WTC11 (cell line): ENCODE measurements around the gene ABCC2. TPM values are rescaled to one million over a fixed set of nuclear protein-coding genes. Genes with fewer than 3 reads are reported as not detected.
A peak's percentile ranks its signal among the peaks of the same experiment; 100 is the strongest.

Source experiments
- ATAC-seq: fragments of 200-7000 bp; cut with Tn5 transposase; 2 replicates; pipeline ENCODE4 v1.10.0; 2021; ENCODE audit warnings: mild to moderate bottlenecking, moderate library complexity
- Bru-seq: library from RNA; stranded (reverse); fragments of 400-500 nt; gene quantifications from one replicate; lab custom pipeline; 2021; lab: Mats Ljungman, UMichigan
- CTCF ChIA-PET: fragments of 300-600 bp; sonication (Branson Sonifier 250); formaldehyde crosslinking; loops from one replicate; lab custom pipeline; 2021; ENCODE audit warnings: antibody characterized with exemption; lab: Charles Lee
- POLR2A ChIA-PET: fragments of 350-600 bp; sonication (Branson Sonifier 250); formaldehyde crosslinking; loops from one replicate; lab custom pipeline; 2021; ENCODE audit warnings: antibody characterized with exemption; lab: Charles Lee
- DNase-seq: peaks from one replicate; pipeline ENCODE4 v3.0.0; 2021; ENCODE audit warnings: low spot score
- H3K27ac Mint-ChIP-seq: 2 replicates; pipeline ENCODE4 v1.8.0; 2021; ENCODE audit warnings: mixed read lengths
- H3K27me3 Mint-ChIP-seq: 2 replicates; pipeline ENCODE4 v1.8.0; 2021; ENCODE audit warnings: low read depth, mild to moderate bottlenecking, moderate library complexity, mixed read lengths
- H3K36me3 Mint-ChIP-seq: 2 replicates; pipeline ENCODE4 v1.8.0; 2021; ENCODE audit warnings: mixed read lengths
- H3K4me1 Mint-ChIP-seq: 2 replicates; pipeline ENCODE4 v1.8.0; 2022; ENCODE audit warnings: mixed read lengths
- H3K4me3 Mint-ChIP-seq: 2 replicates; pipeline ENCODE4 v1.8.0; 2021; ENCODE audit warnings: mild to moderate bottlenecking, moderate library complexity, mixed read lengths
- H3K9me3 Mint-ChIP-seq: 2 replicates; pipeline ENCODE4 v1.8.0; 2021; ENCODE audit warnings: mixed read lengths
- CREM ChIP-seq: sonication (generic); formaldehyde crosslinking; IDR thresholded peaks from 2 replicates; pipeline ENCODE4 v1.8.1; 2022; ENCODE audit warnings: mild to moderate bottlenecking, missing genetic modification reagents, moderate library complexity
- FOXP1 ChIP-seq: sonication (generic); formaldehyde crosslinking; IDR thresholded peaks from 2 replicates; pipeline ENCODE4 v1.8.0; 2022; ENCODE audit warnings: missing genetic modification reagents, mild to moderate bottlenecking, moderate library complexity, borderline replicate concordance
- JUN ChIP-seq: sonication (generic); formaldehyde crosslinking; IDR thresholded peaks from 2 replicates; pipeline ENCODE4 v1.8.0; 2023; ENCODE audit warnings: mild to moderate bottlenecking, missing genetic modification reagents
- NFYB ChIP-seq: sonication (generic); formaldehyde crosslinking; conservative IDR thresholded peaks from 2 replicates; pipeline ENCODE4 v1.8.0; 2022; ENCODE audit warnings: low read depth, missing genetic modification reagents
- SOX15 ChIP-seq: fragments of 250-450 bp; sonication (Bioruptor Pico); IDR thresholded peaks from 2 replicates; pipeline ENCODE4 v1.9.0; 2021; ENCODE audit warnings: mild to moderate bottlenecking
- STAT6 ChIP-seq: sonication (generic); formaldehyde crosslinking; conservative IDR thresholded peaks from 2 replicates; pipeline ENCODE4 v1.8.1; 2023; ENCODE audit warnings: mild to moderate bottlenecking, low read depth, missing genetic modification reagents, moderate library complexity
- TP53 ChIP-seq: sonication (generic); formaldehyde crosslinking; IDR thresholded peaks from 2 replicates; pipeline ENCODE4 v1.8.1; 2023; ENCODE audit warnings: mild to moderate bottlenecking, missing genetic modification reagents
- USF2 ChIP-seq: sonication (generic); formaldehyde crosslinking; IDR thresholded peaks from 2 replicates; pipeline ENCODE4 v1.8.1; 2023; ENCODE audit warnings: mild to moderate bottlenecking, missing genetic modification reagents, moderate library complexity
- ZBTB21 ChIP-seq: sonication (generic); formaldehyde crosslinking; IDR thresholded peaks from 2 replicates; pipeline ENCODE4 v1.8.1; 2023; ENCODE audit warnings: mild to moderate bottlenecking, missing genetic modification reagents, borderline replicate concordance
- ZNF263 ChIP-seq: sonication (generic); formaldehyde crosslinking; IDR thresholded peaks from 2 replicates; pipeline ENCODE4 v1.8.1; 2022; ENCODE audit warnings: low read depth, mild to moderate bottlenecking, moderate library complexity, missing genetic modification reagents
- long read RNA-seq, 3 experiments: library from RNA in 1 of 3; library from capped mRNA in 1 of 3; library from polyadenylated mRNA in 1 of 3; unstranded in 2 of 3; stranded (forward) in 1 of 3; transcript quantifications; one replicate each; pipeline ENCODE4 v2.0.0, GENCODE V29; 2021
- total RNA-seq: library from RNA; stranded (reverse); gene quantifications from 3 replicates; pipeline ENCODE4 v1.2.3, GENCODE V29; 2021
- TF ChIP-seq, protein P1 (sequence below): fragments of 250-450 bp; sonication (Bioruptor Pico); IDR thresholded peaks from 2 replicates; pipeline ENCODE4 v1.9.0; 2021; ENCODE audit warnings: mild to moderate bottlenecking, borderline replicate concordance
- TF ChIP-seq, protein P2 (sequence below): fragments of 250-450 bp; sonication (Bioruptor Pico); IDR thresholded peaks from 2 replicates; pipeline ENCODE4 v1.9.0; 2021; ENCODE audit warnings: mild to moderate bottlenecking
- TF ChIP-seq, protein P3 (sequence below): sonication (generic); formaldehyde crosslinking; IDR thresholded peaks from 2 replicates; pipeline ENCODE4 v1.8.0; 2023; ENCODE audit warnings: missing genetic modification reagents
- TF ChIP-seq, protein P4 (sequence below): sonication (generic); formaldehyde crosslinking; IDR thresholded peaks from 2 replicates; pipeline ENCODE4 v1.8.1; 2022; ENCODE audit warnings: mild to moderate bottlenecking, missing genetic modification reagents, moderate library complexity, borderline replicate concordance

Gene ABCC2
- 0.53 to 0.87 TPM (median 0.57 TPM) in 3 replicates for total RNA-seq
- percentile 20 among the genes with signal in this experiment for Bru-seq, nascent RNA
- long read RNA-seq, experiment 1, partial matches to known transcripts: 1 of 3 reads
- long read RNA-seq, experiment 1, other reads (novel, unspliced or antisense): 2 of 3 reads
- long read RNA-seq, experiment 2: 0 reads
- long read RNA-seq, experiment 3: 0 reads

GRCh38 chr10:99782447-99783286 lies at the start of gene ABCC2:
TSS of gene ABCC2 (plus strand) at chr10:99782640. CDS start at chr10:99782845, 205 bp downstream.
- H3K4me3 Mint-ChIP-seq: no peak within 1 kb of the TSS
- ChIA-PET CTCF (no interaction called here), POLR2A (no interaction called here)

More at GRCh38 chr10:99782447-99783286, at the start of gene ABCC2:
- TF ChIP-seq, protein P1, sequence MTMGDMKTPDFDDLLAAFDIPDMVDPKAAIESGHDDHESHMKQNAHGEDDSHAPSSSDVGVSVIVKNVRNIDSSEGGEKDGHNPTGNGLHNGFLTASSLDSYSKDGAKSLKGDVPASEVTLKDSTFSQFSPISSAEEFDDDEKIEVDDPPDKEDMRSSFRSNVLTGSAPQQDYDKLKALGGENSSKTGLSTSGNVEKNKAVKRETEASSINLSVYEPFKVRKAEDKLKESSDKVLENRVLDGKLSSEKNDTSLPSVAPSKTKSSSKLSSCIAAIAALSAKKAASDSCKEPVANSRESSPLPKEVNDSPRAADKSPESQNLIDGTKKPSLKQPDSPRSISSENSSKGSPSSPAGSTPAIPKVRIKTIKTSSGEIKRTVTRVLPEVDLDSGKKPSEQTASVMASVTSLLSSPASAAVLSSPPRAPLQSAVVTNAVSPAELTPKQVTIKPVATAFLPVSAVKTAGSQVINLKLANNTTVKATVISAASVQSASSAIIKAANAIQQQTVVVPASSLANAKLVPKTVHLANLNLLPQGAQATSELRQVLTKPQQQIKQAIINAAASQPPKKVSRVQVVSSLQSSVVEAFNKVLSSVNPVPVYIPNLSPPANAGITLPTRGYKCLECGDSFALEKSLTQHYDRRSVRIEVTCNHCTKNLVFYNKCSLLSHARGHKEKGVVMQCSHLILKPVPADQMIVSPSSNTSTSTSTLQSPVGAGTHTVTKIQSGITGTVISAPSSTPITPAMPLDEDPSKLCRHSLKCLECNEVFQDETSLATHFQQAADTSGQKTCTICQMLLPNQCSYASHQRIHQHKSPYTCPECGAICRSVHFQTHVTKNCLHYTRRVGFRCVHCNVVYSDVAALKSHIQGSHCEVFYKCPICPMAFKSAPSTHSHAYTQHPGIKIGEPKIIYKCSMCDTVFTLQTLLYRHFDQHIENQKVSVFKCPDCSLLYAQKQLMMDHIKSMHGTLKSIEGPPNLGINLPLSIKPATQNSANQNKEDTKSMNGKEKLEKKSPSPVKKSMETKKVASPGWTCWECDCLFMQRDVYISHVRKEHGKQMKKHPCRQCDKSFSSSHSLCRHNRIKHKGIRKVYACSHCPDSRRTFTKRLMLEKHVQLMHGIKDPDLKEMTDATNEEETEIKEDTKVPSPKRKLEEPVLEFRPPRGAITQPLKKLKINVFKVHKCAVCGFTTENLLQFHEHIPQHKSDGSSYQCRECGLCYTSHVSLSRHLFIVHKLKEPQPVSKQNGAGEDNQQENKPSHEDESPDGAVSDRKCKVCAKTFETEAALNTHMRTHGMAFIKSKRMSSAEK (CRISPR knock-in tag): no peak
- TF ChIP-seq, protein P2, sequence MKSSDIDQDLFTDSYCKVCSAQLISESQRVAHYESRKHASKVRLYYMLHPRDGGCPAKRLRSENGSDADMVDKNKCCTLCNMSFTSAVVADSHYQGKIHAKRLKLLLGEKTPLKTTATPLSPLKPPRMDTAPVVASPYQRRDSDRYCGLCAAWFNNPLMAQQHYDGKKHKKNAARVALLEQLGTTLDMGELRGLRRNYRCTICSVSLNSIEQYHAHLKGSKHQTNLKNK (CRISPR knock-in tag): no peak
- TF ChIP-seq USF2 (no peak), TP53 (CRISPR knock-in tag) (no peak), STAT6 (CRISPR knock-in tag) (no peak), SOX15 (CRISPR knock-in tag) (no peak), ZBTB21 (CRISPR knock-in tag) (no peak), NFYB (CRISPR knock-in tag) (no peak), CREM (CRISPR knock-in tag) (no peak), FOXP1 (CRISPR knock-in tag) (no peak), ZNF263 (no peak), JUN (no peak)
- TF ChIP-seq, protein P3, sequence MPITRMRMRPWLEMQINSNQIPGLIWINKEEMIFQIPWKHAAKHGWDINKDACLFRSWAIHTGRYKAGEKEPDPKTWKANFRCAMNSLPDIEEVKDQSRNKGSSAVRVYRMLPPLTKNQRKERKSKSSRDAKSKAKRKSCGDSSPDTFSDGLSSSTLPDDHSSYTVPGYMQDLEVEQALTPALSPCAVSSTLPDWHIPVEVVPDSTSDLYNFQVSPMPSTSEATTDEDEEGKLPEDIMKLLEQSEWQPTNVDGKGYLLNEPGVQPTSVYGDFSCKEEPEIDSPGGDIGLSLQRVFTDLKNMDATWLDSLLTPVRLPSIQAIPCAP: no peak
- TF ChIP-seq, protein P4, sequence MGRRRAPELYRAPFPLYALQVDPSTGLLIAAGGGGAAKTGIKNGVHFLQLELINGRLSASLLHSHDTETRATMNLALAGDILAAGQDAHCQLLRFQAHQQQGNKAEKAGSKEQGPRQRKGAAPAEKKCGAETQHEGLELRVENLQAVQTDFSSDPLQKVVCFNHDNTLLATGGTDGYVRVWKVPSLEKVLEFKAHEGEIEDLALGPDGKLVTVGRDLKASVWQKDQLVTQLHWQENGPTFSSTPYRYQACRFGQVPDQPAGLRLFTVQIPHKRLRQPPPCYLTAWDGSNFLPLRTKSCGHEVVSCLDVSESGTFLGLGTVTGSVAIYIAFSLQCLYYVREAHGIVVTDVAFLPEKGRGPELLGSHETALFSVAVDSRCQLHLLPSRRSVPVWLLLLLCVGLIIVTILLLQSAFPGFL: no peak
- ATAC-seq: no peak
- no peaks in the 10 kb centered on the region for H3K36me3 Mint-ChIP-seq
- no peaks in the 10 kb centered on the region for H3K9me3 Mint-ChIP-seq
- peaks cover 34% of the 10 kb centered on the region for H3K4me1 Mint-ChIP-seq
- no peak within 1 kb of the TSS for H3K27ac Mint-ChIP-seq
- H3K27me3 Mint-ChIP-seq: no peaks in the 10 kb centered on the region
- DNase-seq: no peak
